ENCODE data around the gene FCGBP.

FCGBP gene

GRCh38 chr19:39946532-39946931, 12.1 kb upstream of the FCGBP start:
- DNase-seq (ENCODE audit: low spot score): no peak

GRCh38 chr19:39943586-39943985, 9.2 kb upstream of the FCGBP start:
- no peak for DNase-seq (ENCODE audit: low spot score)

GRCh38 chr19:39942366-39942730, 7.9 kb upstream of the FCGBP start:
- no peak for DNase-seq (ENCODE audit: low spot score)

- peak; percentile 25 for DNase-seq (ENCODE audit: low spot score)
Observed at GRCh38 chr19:39941615-39942365, 7.4 kb upstream of the FCGBP start.

GRCh38 chr19:39941151-39941550, 6.7 kb upstream of the FCGBP start:
- DNase-seq (ENCODE audit: low spot score): no peak

GRCh38 chr19:39940221-39940833, 5.9 kb upstream of the FCGBP start:
- no peak for DNase-seq (ENCODE audit: low spot score)

- DNase-seq (ENCODE audit: low spot score): no peak
Observed at GRCh38 chr19:39939556-39939955, 5.1 kb upstream of the FCGBP start.

- no peak for DNase-seq (ENCODE audit: low spot score)
Observed at GRCh38 chr19:39937787-39938186, 3.4 kb upstream of the FCGBP start.

- no peak for DNase-seq (ENCODE audit: low spot score)
Observed at GRCh38 chr19:39937094-39937720, 2.8 kb upstream of the FCGBP start.

GRCh38 chr19:39936622-39937021, 2.2 kb upstream of the FCGBP start:
- DNase-seq (ENCODE audit: low spot score): no peak

- no peak for DNase-seq (ENCODE audit: low spot score)
Observed at GRCh38 chr19:39936020-39936419, 1.6 kb upstream of the FCGBP start.

GRCh38 chr19:39935364-39935661, 879 bp upstream of the FCGBP start:
- DNase-seq (ENCODE audit: low spot score): no peak

- no peak for DNase-seq (ENCODE audit: low spot score)
Observed at GRCh38 chr19:39929750-39930149, 4.7 kb downstream of the FCGBP start.

- DNase-seq (ENCODE audit: low spot score): no peak
Observed at GRCh38 chr19:39928357-39928725, 6.1 kb downstream of the FCGBP start.

- DNase-seq (ENCODE audit: low spot score): no peak
Observed at GRCh38 chr19:39927524-39928356, 6.7 kb downstream of the FCGBP start.

GRCh38 chr19:39927076-39927475, 7.4 kb downstream of the FCGBP start:
- no peak for DNase-seq (ENCODE audit: low spot score)

GRCh38 chr19:39926170-39926760, 8.2 kb downstream of the FCGBP start:
- DNase-seq (ENCODE audit: low spot score): no peak

GRCh38 chr19:39924952-39925351, 9.5 kb downstream of the FCGBP start:
- no peak for DNase-seq (ENCODE audit: low spot score)

GRCh38 chr19:39924389-39924788, 10.0 kb downstream of the FCGBP start:
- no peak for DNase-seq (ENCODE audit: low spot score)

- DNase-seq (ENCODE audit: low spot score): no peak
Observed at GRCh38 chr19:39923862-39924261, 10.6 kb downstream of the FCGBP start.

- DNase-seq (ENCODE audit: low spot score): no peak
Observed at GRCh38 chr19:39919976-39920375, 14.5 kb downstream of the FCGBP start.

GRCh38 chr19:39918183-39918651, 16.2 kb downstream of the FCGBP start:
- DNase-seq (ENCODE audit: low spot score): no peak
